GM12892 (cell line): ENCODE results near the gene SYNGAP1.

Experiments
- POLR2A ChIP-seq: IDR thresholded peaks from 2 replicates; pipeline ENCODE4 v1.6.1; 2011; ENCODE audit warnings: low read depth, low read length, control low read depth
- TAF1 ChIP-seq: IDR thresholded peaks from 2 replicates; pipeline ENCODE4 v1.6.1; 2011; ENCODE audit warnings: low read depth, mild to moderate bottlenecking, control low read depth, low read length, borderline replicate concordance

- TF ChIP-seq TAF1 (no peak), POLR2A (no peak)
Observed at GRCh38 chr6:33412140-33413009, 7.5 kb upstream of the SYNGAP1 start.
